TTC549 (cell line): Measurements from ENCODE around the gene DCX.

Experiments used
- FAIRE-seq: peaks from 2 replicates; lab custom pipeline; 2012; peaks lifted over from hg19 to GRCh38; lab: Jason Lieb, UNC

The DCX gene

GRCh38 chrX:111302284-111302683, 109.7 kb downstream of the DCX start:
- no peak for FAIRE-seq

- FAIRE-seq: no peak
Observed at GRCh38 chrX:111288841-111289240, 123.2 kb downstream of the DCX start.

- no peak for FAIRE-seq
Observed at GRCh38 chrX:111284631-111285293, 127.2 kb downstream of the DCX start.

GRCh38 chrX:111283446-111283845, 128.5 kb downstream of the DCX start:
- no peak for FAIRE-seq

- FAIRE-seq: no peak
Observed at GRCh38 chrX:111282991-111283390, 129.0 kb downstream of the DCX start.

GRCh38 chrX:111282139-111282538, 129.9 kb downstream of the DCX start:
- no peak for FAIRE-seq

- no peak for FAIRE-seq
Observed at GRCh38 chrX:111270339-111270738, 141.7 kb downstream of the DCX start, which contains the start of gene CAPN6. TSS of gene CAPN6 (minus strand) at chrX:111270483. CDS start at chrX:111263936, 6,547 bp downstream.

- FAIRE-seq: no peak
Observed at GRCh38 chrX:111268506-111268905, 143.5 kb downstream of the DCX start.

- FAIRE-seq: no peak
Observed at GRCh38 chrX:111265486-111265885, 146.5 kb downstream of the DCX start.

GRCh38 chrX:111264385-111264784, 147.6 kb downstream of the DCX start:
- FAIRE-seq: no peak

- no peak for FAIRE-seq
Observed at GRCh38 chrX:111262086-111262485, 149.9 kb downstream of the DCX start.

GRCh38 chrX:111260451-111260850, 151.5 kb downstream of the DCX start:
- FAIRE-seq: no peak

- FAIRE-seq: no peak
Observed at GRCh38 chrX:111259559-111259958, 152.4 kb downstream of the DCX start.

GRCh38 chrX:111257733-111258132, 154.3 kb downstream of the DCX start:
- no peak for FAIRE-seq

GRCh38 chrX:111254896-111255693, 156.9 kb downstream of the DCX start:
- FAIRE-seq: no peak

- no peak for FAIRE-seq
Observed at GRCh38 chrX:111244235-111244750, 167.7 kb downstream of the DCX start.
